Stimulated activated naive CD4-positive, alpha-beta T cell (primary cell): ENCODE results near the gene CNN3.
A peak's percentile ranks its signal among the peaks of the same experiment; 100 is the strongest.

Source experiments
- DNase-seq, 6 experiments: peaks; one replicate each; lab custom pipeline; 2025; lab: John Stamatoyannopoulos, UW

CNN3 gene

DNA sequence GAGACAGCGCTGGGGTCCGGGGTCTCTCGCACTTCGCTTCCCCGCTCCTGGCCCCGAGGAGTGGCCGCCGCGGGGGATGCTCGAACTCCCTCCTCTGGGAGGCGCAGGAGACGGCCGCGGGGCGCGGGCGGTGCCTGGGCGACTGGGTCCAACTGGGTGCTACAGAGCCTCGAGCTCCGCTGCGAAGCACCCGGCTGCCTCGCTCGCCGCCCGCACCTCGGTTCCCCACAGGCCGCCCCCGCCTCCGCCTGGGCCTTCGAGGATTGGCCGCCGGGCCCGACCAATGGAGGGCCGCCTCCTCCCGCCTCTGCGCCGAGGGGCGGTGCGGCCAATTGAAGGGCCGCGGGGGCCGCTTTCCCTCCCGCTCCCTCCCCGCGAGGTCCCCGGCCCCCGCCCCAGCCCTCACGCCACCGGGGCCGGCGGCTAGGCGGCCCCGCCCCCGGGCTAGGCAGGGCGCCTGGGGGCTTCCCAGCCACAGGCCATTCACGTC, at the start of gene CNN3:
CNN3 (minus strand) TSS at position 196 of the 490 bp plus-strand sequence. CDS start 216 bp downstream, outside the sequence.
- DNase-seq: peak; percentile 47 to 74 (median 63)

- no peak for DNase-seq
Observed at GRCh38 chr1:94974824-94975223, 47.9 kb upstream of the CNN3 start.

DNA sequence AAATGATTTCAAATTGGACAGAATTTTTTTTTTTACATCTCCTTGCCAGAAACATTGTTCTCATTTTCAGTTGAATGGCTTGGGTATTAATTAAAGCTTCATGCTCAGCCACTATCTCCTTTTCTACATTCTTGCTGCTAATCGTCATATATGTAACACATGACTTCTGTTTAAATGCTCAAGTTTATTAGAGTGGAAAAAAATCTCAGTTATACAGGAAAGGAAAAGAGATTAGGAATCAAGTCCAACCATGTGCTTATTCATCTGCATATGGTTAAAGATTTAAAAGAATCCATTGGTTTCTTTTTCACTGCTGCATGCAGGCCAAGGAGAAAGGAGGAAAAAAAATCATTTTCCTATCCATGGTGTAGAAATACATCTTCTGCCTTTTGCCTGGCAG, 47.3 kb upstream of the CNN3 start:
- no peak for DNase-seq

DNA sequence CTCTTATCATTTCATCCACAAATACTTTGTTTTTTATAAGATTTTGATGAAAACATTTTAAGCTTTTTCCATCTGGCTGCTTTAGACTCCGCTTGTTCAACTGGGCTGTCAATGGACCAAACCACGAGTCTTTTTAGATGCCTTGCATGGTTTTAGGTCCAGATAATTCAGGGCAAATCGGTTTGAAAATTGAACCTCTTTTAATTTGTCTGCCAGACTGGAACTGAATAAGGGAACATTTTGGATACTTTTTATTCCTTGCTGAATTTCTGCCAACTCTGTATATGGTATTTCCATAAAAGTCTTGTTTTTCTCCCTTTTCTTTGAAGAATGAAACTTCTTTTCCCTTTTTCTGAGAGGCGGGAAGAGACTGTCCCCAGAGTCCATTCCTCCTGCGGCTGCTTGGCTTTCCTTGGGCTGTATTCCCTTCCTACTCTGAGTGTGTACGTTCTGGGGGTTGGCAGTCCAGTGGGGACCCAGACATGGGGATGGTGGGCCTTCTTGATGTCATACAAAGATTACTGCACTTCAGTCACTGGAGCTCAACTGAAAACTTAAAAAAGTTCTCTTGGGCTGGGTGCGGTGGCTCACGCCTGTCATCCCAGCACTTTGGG, 46.5 kb upstream of the CNN3 start:
- DNase-seq: no peak

- no peak for DNase-seq
Observed at GRCh38 chr1:94971491-94971924, 44.6 kb upstream of the CNN3 start.

DNA sequence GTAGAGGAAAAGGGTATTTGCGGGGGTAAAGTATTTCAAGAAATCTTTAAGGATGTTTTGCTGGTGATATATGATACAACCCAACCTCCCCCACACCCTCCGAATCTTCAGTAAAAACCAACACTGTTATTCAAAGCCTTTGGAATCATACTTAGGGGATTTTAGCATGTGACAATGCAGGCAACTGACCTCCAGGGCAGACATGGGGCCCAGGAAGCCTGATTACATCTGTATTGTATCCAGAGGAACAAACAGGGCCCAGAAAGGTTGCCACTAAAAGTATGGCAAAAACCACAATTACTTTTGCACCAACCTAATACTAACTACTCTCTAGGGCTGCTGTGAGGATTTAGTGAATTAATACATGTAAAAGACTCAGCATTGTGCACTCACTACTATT, 43.9 kb upstream of the CNN3 start:
- DNase-seq: no peak

- DNase-seq: no peak
Observed at GRCh38 chr1:94969137-94969536, 42.2 kb upstream of the CNN3 start.

DNA sequence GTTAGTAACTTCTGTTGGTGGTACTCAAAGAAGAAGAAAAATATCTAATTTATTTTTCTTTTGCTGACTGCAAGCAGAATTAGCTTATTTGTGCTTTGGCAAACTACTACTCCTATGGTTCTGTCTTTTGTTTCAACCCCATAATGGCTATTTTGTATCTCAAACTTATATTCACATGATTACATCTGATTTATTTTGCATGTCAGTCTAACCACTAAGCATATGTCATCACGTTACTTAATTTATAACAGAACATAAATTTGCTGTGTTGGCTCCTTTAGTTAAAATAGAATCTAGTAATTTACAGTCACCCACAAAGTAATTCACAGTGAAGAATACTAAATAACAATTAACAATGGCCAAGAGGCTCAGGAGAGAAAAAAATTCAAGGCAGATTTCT, 39.1 kb upstream of the CNN3 start:
- DNase-seq: no peak

DNA sequence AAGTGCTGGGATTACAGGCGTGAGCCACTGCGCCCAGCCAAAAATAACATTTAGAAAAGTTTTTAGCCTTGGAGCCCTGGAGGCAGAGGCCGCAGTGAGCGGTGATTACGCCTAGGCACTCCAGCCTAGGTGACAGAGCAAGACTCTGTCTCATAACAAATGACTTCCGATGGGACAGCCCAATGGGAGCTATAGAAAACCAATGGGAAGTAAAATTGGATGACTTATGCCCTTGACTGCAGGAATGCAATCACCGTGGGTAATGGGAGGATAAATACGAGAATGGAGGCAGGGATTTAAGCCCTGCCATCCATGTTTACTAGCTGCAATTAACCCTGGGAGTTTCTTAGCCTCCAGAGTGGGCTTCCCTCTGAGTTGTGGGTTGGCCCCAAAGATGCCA, 37.0 kb upstream of the CNN3 start:
- DNase-seq: no peak

DNA sequence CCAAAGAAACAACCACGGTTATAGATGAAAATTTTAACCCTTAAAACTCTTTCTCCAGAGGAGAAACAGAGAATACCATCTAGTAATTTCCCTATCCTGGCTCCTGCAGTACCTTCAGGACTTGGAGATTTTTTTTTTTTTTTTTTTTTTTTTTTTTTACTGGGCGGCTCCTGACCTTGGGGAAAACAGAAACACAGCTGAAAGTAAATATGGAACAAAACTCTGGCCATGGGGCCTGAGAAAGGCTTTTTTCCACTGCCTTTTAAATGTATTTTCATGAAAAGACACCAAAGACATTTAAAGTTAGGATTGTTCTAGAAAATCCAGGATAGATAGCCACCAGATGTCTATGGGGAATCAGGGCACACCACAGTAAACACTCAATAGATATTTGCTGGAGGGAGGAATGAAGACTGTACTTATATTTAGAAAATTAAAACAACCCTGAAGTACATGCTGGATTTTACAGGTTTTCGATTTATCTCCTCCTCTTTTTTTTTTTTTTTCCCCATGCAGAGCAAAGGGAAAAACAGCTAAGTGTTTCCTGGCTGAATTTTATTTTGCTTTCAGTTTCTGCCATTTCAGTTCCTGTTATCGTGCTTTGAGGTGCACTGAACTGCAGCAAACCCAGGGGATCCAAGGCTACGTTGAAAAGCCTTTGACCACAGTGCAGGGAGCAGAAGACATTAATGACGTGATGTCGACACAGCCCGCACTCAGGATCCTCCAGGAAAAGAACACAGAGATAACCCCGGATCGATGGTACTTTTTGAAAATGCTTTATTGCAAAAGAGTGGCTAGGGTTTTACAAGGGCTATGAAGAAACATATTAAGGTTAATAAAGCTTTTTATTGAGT, 35.7 kb upstream of the CNN3 start:
- DNase-seq: peak in 2 of 6 experiments; percentile 25 to 39

DNA sequence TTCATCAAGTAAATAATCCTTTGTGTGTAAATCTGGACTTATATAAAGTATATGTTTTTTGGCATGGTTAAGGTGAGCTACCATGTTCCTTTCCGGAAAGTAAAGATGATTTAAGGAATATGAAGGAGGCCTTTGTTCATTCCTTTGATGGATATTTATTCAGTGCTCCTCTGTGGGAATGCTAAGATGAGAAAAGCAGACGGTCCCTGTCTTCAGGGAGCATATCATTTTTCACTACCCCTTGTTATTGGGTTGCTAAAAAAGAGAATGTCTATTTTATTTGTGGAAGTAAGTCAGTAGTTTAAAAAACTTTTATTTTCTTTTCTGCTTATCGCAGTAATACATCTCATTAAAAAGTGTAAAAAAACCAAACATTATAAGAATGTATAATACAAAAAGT, 35.1 kb upstream of the CNN3 start:
- DNase-seq: no peak

DNA sequence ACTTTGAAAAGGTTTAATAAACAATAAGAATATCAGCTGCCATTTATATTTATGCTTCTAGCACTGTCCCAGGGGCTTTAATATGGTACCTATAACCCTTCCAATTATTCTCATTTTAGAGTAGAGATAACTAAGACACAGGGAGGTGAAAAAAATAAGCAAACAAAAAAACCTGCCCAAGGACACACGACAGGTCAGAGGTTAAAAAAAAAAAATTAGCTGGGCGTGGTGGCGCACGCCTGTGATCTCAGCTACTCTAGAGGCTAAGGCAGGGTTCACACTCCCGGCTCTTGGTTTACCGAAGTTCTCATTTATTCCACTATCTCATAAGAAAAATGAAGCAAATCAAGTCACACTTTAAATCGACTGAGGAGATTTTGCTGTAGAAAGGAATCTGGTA, 34.7 kb upstream of the CNN3 start:
- no peak for DNase-seq

DNA sequence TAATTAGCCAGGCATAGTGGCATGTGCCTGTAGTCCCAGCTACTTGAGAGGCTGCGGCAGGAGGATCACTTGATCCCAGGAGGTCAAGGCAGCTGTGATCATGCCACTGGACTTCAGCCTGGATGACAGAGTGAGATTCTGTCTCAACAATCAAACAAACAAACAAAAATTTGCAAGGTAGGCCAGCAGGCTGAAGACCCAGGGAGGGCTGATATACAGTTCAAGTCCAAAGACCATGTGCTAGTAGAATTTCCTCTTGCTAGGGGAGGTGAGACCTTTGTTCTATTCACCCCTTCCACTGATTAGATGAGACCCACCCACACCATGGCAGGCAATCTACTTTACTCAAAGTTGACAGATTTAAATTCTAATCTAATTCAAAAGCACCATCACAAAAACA, 31.2 kb upstream of the CNN3 start:
- DNase-seq: no peak

GRCh38 chr1:94955767-94956632, 29.1 kb upstream of the CNN3 start:
- no peak for DNase-seq

- DNase-seq: no peak
Observed at GRCh38 chr1:94954263-94955220, 27.6 kb upstream of the CNN3 start.

DNA sequence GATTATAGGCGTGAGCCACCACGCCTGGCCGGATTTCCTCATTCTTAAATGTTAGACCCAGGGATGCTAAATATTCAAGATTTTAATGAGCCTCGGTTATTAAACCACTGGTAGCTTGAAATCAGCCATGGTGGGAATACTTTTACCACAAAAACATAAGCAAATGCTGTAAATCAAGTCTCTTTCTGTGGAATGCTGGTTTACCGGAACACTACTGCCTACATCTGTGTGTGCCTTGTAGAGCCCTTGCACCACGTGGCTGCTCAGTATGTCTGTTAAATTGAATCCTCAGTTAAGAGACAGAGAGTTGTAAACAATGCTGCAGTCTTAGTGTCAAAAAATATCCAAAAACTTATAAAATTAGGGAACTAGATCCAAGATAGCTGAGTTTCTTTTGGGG, 26.8 kb upstream of the CNN3 start:
- DNase-seq: no peak

GRCh38 chr1:94953107-94953506, 26.2 kb upstream of the CNN3 start:
- DNase-seq: no peak

GRCh38 chr1:94952539-94952938, 25.6 kb upstream of the CNN3 start:
- no peak for DNase-seq

- DNase-seq: no peak
Observed at GRCh38 chr1:94951509-94952208, 24.7 kb upstream of the CNN3 start.

DNA sequence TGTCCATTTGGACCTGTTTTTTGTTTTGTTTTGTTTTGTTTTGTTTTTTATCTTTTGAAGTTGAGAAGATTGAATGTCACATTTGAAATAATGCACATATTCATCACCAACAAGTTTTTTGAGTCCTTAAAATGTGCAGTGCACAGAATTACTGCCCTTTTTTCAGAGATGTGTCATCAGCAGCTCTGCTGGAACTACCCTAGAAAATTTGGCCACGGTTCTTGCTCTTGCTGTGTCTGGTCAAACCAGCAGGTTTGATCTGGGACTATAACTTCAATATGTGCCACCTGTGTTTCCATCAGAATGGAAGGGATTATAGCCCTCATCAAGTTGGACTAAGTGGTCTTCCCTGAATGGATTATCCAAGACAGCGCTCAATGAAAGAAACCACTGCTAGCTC, 24.1 kb upstream of the CNN3 start:
- DNase-seq: no peak
